Fibroblast of the aortic adventitia (primary cell): Measurements from ENCODE around the gene ADAMTSL5. TPM values are rescaled to one million over a fixed set of nuclear protein-coding genes. Genes with fewer than 3 reads are reported as not detected.

Source experiments
- DNase-seq: peaks from one replicate; pipeline ENCODE4 v3.0.0-alpha.2; 2010; ENCODE audit warnings: low read depth
- H3K4me3 ChIP-seq: 2 replicates; pipeline ENCODE4 v1.5.1; 2011; ENCODE audit warnings: low read depth, mild to moderate bottlenecking, control low read depth, low read length, moderate library complexity
- total RNA-seq: library from RNA; depleted of rRNA; stranded (reverse); fragments of >200 nt; gene quantifications from 2 replicates; pipeline ENCODE4 v1.2.3, GENCODE V29; 2012; ENCODE audit warnings: low replicate concordance
- TF ChIP-seq, protein P1 (sequence below): IDR thresholded peaks from 2 replicates; pipeline ENCODE4 v1.5.1; 2011; ENCODE audit warnings: mild to moderate bottlenecking, low read length, control low read depth, inconsistent platforms; ENCODE audit not compliant: insufficient read depth

Gene ADAMTSL5
- total RNA-seq, 1 donor, result 4.2 TPM

DNA sequence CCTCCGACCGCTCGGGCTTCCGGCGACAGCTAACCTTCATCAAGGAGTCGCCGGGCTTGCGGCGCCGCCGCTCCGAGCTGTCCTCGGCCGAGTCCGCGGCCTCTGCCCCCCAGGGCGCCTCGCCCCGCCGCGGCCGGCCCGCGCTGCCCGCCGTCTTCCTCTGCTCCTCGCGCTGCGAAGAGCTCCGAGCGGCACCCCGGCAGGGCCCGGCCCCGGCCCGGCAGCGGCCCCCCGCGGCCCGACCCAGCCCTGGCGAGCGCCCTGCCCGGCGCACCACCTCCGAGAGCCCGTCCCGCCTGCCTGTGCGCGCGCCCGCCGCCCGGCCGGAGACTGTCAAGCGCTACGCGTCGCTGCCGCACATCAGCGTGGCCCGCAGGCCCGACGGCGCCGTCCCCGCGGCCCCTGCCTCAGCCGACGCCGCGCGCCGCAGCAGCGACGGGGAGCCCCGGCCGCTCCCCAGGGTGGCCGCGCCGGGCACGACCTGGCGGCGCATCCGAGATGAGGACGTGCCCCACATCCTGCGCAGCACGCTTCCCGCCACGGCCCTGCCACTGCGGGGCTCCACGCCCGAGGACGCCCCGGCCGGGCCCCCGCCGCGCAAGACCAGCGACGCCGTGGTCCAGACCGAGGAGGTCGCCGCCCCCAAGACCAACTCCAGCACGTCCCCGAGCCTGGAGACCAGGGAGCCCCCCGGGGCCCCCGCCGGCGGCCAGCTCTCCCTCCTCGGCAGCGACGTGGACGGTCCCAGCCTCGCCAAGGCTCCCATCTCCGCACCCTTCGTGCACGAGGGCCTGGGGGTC, 43.4 kb downstream of the ADAMTSL5 start:
- DNase-seq, result no peak
- TF ChIP-seq, protein P1, sequence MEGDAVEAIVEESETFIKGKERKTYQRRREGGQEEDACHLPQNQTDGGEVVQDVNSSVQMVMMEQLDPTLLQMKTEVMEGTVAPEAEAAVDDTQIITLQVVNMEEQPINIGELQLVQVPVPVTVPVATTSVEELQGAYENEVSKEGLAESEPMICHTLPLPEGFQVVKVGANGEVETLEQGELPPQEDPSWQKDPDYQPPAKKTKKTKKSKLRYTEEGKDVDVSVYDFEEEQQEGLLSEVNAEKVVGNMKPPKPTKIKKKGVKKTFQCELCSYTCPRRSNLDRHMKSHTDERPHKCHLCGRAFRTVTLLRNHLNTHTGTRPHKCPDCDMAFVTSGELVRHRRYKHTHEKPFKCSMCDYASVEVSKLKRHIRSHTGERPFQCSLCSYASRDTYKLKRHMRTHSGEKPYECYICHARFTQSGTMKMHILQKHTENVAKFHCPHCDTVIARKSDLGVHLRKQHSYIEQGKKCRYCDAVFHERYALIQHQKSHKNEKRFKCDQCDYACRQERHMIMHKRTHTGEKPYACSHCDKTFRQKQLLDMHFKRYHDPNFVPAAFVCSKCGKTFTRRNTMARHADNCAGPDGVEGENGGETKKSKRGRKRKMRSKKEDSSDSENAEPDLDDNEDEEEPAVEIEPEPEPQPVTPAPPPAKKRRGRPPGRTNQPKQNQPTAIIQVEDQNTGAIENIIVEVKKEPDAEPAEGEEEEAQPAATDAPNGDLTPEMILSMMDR, result no peak
- peak overlapping the region; percentile 57 for H3K4me3 ChIP-seq

DNA sequence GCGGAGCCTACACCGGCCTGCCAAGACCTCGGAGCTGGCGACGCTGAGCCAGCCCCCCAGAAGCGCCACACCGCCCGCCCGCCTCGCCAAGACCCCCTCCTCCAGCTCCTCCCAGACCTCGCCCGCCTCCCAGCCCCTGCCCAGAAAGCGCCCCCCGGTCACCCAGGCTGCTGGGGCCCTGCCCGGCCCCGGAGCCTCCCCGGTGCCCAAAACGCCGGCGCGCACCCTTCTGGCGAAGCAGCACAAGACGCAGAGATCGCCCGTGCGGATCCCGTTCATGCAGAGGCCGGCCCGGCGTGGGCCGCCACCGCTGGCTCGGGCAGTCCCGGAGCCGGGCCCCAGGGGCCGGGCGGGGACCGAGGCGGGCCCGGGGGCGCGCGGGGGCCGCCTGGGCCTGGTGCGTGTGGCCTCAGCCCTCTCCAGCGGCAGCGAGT, 44.0 kb downstream of the ADAMTSL5 start:
- peak; percentile 41 for DNase-seq
- H3K4me3 ChIP-seq, result peak overlapping the region; percentile 39
- TF ChIP-seq, protein P1, result no peak

DNA sequence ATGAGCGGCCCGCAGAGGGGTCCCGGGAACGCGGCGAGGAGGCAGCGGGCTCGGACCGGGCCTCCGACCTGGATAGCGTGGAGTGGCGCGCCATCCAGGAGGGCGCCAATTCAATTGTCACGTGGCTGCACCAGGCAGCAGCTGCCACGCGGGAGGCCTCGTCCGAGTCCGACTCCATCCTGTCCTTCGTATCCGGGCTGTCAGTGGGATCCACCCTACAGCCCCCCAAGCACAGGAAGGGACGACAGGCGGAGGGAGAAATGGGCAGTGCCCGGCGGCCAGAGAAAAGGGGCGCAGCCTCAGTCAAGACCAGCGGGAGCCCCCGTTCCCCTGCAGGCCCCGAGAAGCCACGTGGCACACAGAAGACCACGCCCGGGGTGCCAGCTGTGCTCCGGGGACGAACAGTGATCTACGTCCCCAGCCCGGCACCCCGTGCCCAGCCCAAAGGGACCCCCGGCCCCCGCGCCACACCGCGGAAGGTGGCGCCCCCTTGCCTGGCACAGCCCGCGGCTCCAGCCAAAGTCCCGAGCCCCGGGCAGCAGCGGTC, 44.5 kb downstream of the ADAMTSL5 start:
- TF ChIP-seq, protein P1, result no peak
- H3K4me3 ChIP-seq, result peak overlapping the region; percentile 39
- DNase-seq, result no peak

DNA sequence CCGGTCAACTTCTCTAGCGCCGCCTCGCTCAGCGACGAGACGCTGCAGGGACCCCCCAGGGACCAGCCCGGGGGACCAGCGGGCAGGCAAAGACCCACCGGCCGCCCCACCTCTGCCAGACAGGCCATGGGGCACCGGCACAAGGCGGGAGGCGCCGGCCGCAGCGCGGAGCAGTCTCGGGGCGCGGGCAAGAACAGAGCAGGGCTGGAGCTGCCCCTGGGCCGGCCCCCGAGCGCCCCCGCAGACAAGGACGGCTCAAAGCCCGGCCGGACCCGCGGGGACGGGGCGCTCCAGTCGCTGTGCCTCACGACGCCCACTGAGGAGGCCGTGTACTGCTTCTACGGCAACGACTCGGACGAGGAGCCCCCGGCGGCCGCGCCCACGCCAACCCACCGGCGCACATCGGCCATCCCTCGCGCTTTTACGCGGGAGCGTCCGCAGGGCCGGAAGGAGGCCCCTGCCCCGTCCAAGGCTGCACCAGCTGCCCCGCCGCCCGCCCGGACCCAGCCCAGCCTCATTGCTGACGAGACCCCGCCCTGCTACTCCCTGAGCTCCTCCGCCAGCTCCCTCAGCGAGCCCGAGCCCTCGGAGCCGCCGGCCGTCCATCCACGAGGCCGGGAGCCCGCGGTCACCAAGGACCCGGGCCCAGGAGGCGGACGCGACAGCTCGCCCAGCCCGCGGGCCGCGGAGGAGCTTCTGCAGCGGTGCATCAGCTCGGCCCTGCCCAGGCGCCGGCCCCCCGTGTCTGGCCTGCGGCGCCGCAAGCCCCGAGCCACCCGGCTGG, 45.1 kb downstream of the ADAMTSL5 start:
- TF ChIP-seq, protein P1, result no peak
- DNase-seq, result no peak
- no peak overlapping the region for H3K4me3 ChIP-seq

DNA sequence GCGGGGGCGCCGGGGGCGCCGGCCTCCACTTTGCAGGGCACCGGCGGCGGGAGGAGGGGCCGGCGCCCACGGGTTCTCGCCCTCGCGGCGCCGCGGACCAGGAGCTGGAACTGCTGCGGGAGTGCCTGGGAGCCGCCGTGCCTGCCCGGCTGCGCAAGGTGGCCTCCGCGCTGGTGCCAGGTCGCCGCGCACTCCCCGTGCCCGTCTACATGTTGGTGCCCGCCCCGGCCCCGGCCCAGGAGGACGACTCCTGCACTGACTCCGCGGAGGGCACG, 45.7 kb downstream of the ADAMTSL5 start:
- no peak for DNase-seq
- H3K4me3 ChIP-seq, result no peak overlapping the region
- TF ChIP-seq, protein P1, result no peak

DNA sequence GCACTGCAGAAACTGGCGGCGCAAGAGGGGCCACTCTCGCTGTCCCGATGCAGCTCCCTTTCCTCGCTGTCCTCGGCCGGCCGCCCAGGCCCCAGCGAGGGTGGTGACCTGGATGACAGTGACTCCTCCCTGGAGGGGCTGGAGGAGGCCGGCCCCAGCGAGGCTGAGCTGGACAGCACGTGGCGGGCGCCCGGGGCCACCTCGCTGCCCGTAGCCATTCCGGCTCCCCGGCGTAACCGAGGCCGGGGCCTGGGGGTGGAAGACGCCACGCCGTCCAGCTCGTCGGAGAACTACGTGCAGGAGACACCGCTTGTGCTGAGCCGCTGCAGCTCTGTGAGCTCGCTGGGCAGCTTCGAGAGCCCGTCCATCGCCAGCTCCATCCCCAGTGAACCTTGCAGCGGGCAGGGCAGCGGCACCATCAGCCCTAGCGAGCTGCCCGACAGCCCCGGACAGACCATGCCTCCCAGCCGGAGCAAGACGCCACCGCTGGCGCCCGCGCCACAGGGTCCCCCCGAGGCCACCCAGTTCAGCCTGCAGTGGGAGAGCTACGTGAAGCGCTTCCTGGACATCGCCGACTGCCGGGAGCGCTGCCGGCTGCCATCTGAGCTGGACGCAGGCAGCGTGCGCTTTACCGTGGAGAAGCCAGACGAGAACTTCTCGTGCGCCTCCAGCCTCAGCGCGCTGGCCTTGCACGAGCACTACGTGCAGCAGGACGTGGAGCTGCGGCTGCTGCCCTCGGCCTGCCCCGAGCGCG, 46.2 kb downstream of the ADAMTSL5 start:
- no peak for DNase-seq
- TF ChIP-seq, protein P1, result no peak
- no peak overlapping the region for H3K4me3 ChIP-seq
